Endothelial cell of umbilical vein (primary cell): ENCODE results near the gene ZNF260. TPM values are rescaled to one million over a fixed set of nuclear protein-coding genes. Genes with fewer than 3 reads are reported as not detected.

Experiments
- BruUV-seq: library from RNA; stranded (reverse); fragments of 400-500 nt; replicated peaks from 2 replicates; lab custom pipeline; 2021; lab: Mats Ljungman, UMichigan
- CTCF ChIA-PET: fragments of 300-600, 350-600 bp; sonication (Branson Sonifier 250); formaldehyde crosslinking; loops from one replicate; lab custom pipeline; 2021; ENCODE audit warnings: antibody characterized with exemption, inconsistent platforms; lab: Charles Lee
- POLR2A ChIA-PET: fragments of 300-600, 350-600 bp; sonication (Branson Sonifier 250); formaldehyde crosslinking; loops from one replicate; lab custom pipeline; 2021; ENCODE audit warnings: antibody characterized with exemption, inconsistent platforms; lab: Charles Lee
- DNase-seq: peaks from one replicate; pipeline ENCODE4 v3.0.0-alpha.2; 2011; ENCODE audit warnings: low read depth, low spot score
- FAIRE-seq: peaks from 2 replicates; lab custom pipeline; 2011; peaks lifted over from hg19 to GRCh38; lab: Jason Lieb, UNC
- H2AFZ ChIP-seq: 2 replicates; pipeline ENCODE4 v1.6.0; 2012; ENCODE audit warnings: low read depth, low read length, control low read depth, inconsistent platforms
- H3K27ac ChIP-seq: 2 replicates; pipeline ENCODE4 v1.5.1; 2011; ENCODE audit warnings: low read depth, mild to moderate bottlenecking, control low read depth, low read length, moderate library complexity; ENCODE audit not compliant: insufficient read depth
- H3K27me3 ChIP-seq, 2 experiments: 2 replicates each; pipeline versions ENCODE4 v1.6.0 to v1.6.1; 2011; ENCODE audit warnings: low read length in 2 of 2, mixed read lengths in 1 of 2; ENCODE audit not compliant: control insufficient read depth in 2 of 2, insufficient read depth in 2 of 2
- H3K36me3 ChIP-seq, 2 experiments: 2 replicates in 1 of 2; 3 replicates in 1 of 2; pipeline ENCODE4 v1.5.1; 2011; ENCODE audit warnings: low read length in 2 of 2, mild to moderate bottlenecking in 1 of 2, moderate library complexity in 1 of 2; ENCODE audit not compliant: control insufficient read depth in 2 of 2, insufficient read depth in 2 of 2; ENCODE audit errors: extremely low read depth in 1 of 2
- H3K4me1 ChIP-seq: 3 replicates; pipeline ENCODE4 v1.5.1; 2011; ENCODE audit warnings: mild to moderate bottlenecking, low read length; ENCODE audit not compliant: control insufficient read depth, insufficient read depth; ENCODE audit errors: extremely low read depth
- H3K4me2 ChIP-seq: 2 replicates; pipeline ENCODE4 v1.6.1; 2011; ENCODE audit warnings: low read length, control low read depth, mixed read lengths; ENCODE audit not compliant: insufficient read depth
- H3K4me3 ChIP-seq, 3 experiments: fragments of 200-600 bp in 1 of 3; sonication (generic), shearing (Covaris generic) in 1 of 3; replicated peaks in 1 of 3; 2 replicates each; pipeline ENCODE4 v1.5.1; 2011 to 2016; ENCODE audit warnings: control low read depth in 3 of 3, low read length in 3 of 3, mild to moderate bottlenecking in 2 of 3, inconsistent platforms in 1 of 3, low read depth in 1 of 3, moderate library complexity in 1 of 3; ENCODE audit not compliant: insufficient read depth in 1 of 3
- H3K79me2 ChIP-seq: 2 replicates; pipeline ENCODE4 v1.6.0; 2012; ENCODE audit warnings: low read length, inconsistent platforms; ENCODE audit not compliant: control insufficient read depth, insufficient read depth
- H3K9ac ChIP-seq: replicated peaks from 2 replicates; pipeline ENCODE3; 2011; ENCODE audit warnings: low read length, control low read depth; ENCODE audit not compliant: insufficient read depth; ENCODE audit errors: extremely low read depth
- H3K9me1 ChIP-seq: replicated peaks from 3 replicates; pipeline ENCODE4 v1.6.0; 2011; ENCODE audit warnings: mild to moderate bottlenecking, low read length; ENCODE audit not compliant: control insufficient read depth, insufficient read depth; ENCODE audit errors: extremely low read depth
- H3K9me3 ChIP-seq: replicated peaks from 2 replicates; pipeline ENCODE4 v1.5.1; 2012; ENCODE audit warnings: low read length, inconsistent platforms; ENCODE audit not compliant: control insufficient read depth, insufficient read depth
- H4K20me1 ChIP-seq: replicated peaks from 2 replicates; pipeline ENCODE3; 2011; ENCODE audit warnings: mild to moderate bottlenecking, low read length; ENCODE audit not compliant: control insufficient read depth, insufficient read depth; ENCODE audit errors: extremely low read depth
- EZH2 ChIP-seq: IDR thresholded peaks from 2 replicates; pipeline ENCODE4 v1.6.1; 2012; ENCODE audit warnings: borderline replicate concordance, low read depth, mild to moderate bottlenecking, moderate library complexity, low read length, inconsistent platforms; ENCODE audit not compliant: severe bottlenecking
- FOS ChIP-seq: IDR thresholded peaks from 2 replicates; pipeline ENCODE4 v1.6.1; 2011; ENCODE audit warnings: mild to moderate bottlenecking, low read length, moderate library complexity, borderline replicate concordance; ENCODE audit not compliant: insufficient read depth
- GATA2 ChIP-seq: IDR thresholded peaks from 2 replicates; pipeline ENCODE4 v1.7.0; 2011; ENCODE audit warnings: low read depth, mild to moderate bottlenecking, moderate library complexity, mixed read lengths, low read length; ENCODE audit not compliant: insufficient read length, insufficient read depth
- JUN ChIP-seq: IDR thresholded peaks from 2 replicates; pipeline ENCODE4 v1.6.1; 2011; ENCODE audit warnings: borderline replicate concordance, low read depth; ENCODE audit not compliant: insufficient read length, insufficient read depth
- MYC ChIP-seq: IDR thresholded peaks from one replicate; pipeline ENCODE4 v1.6.1; 2011; ENCODE audit warnings: mild to moderate bottlenecking, low read depth, low read length
- POLR2A ChIP-seq: IDR thresholded peaks from 2 replicates; pipeline ENCODE4 v1.6.1; 2012; ENCODE audit warnings: low read depth, mild to moderate bottlenecking, control low read depth, low read length
- POLR2AphosphoS5 ChIP-seq: IDR thresholded peaks from 2 replicates; pipeline ENCODE4 v1.6.1; 2012; ENCODE audit warnings: low read depth, mild to moderate bottlenecking, control low read depth, low read length, moderate library complexity; ENCODE audit not compliant: insufficient read depth
- dilution Hi-C: fragments of 300-500 bp; cut with MboI; formaldehyde crosslinking; loops from one replicate; pipeline ENCODE4 v1.15.0; 2019; ENCODE audit warnings: low sequenced_read_pairs; ENCODE audit not compliant: extremely low pct_ligation_motif_present
- intact Hi-C: fragments of 100-400 bp; cut with micrococcal nuclease; formaldehyde crosslinking; loops from one replicate; pipeline ENCODE4 v1.10.0; 2022
- polyA plus RNA-seq, 4 experiments: library from polyadenylated mRNA; depleted of rRNA in 3 of 4; stranded (reverse) in 3 of 4; unstranded in 1 of 4; fragments of >200 nt; gene quantifications; 2 replicates each; pipeline versions ENCODE4 v1.2.1 to v1.2.3, GENCODE V29; 2011 to 2012; ENCODE audit warnings: missing spikeins in 1 of 4
- total RNA-seq: library from RNA; stranded (reverse); gene quantifications from 2 replicates; pipeline ENCODE4 v1.2.3, GENCODE V29; 2021
- TF ChIP-seq, protein P1 (sequence below), 2 donors: IDR thresholded peaks; 1 replicate in 1 of 2; 2 replicates in 1 of 2; pipeline ENCODE4 v1.5.1; 2011; ENCODE audit warnings: low read length in 2 of 2, mild to moderate bottlenecking in 2 of 2, moderate library complexity in 2 of 2, control low read depth in 1 of 2, inconsistent platforms in 1 of 2, low read depth in 1 of 2; ENCODE audit not compliant: insufficient read depth in 1 of 2; ENCODE audit errors: extremely low read depth in 1 of 2
- TF ChIP-seq, protein P2 (sequence below): IDR thresholded peaks from 2 replicates; pipeline ENCODE4 v1.6.1; 2011; ENCODE audit not compliant: insufficient read depth, insufficient read length

Gene ZNF260
- total and polyA plus RNA-seq, 2 donors (not counting 3 experiments of a cell fraction or from before 2014, with no cell fraction given): 2.7 to 10.5 TPM

DNA sequence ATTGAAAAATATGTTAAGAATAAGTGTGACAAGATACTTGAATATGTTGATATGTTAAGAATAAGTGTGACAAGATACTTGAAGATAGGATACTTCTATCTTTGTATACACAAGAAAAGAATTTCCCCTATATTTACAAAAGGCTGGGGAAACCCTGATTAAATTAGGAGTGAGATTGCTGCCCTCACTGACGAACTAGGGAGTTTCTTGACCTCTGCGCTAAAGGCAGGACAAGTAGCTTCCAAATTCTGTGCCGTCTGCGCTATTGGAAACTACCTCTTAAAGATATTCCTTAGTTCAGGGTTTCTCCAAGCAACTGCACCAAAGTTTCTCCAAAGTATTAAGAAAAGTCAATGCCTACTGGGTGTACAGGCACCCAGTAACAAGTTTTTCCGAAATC lies 730 bp downstream of the ZNF260 start:
- Histone ChIP-seq H3K4me2 (peak overlapping the region; percentile 73), H2AFZ (peak overlapping the region; percentile 19), H3K9me3 (peaks cover 2% of the 10 kb centered on the region), H3K4me3 (peak overlapping the region; percentile 40 to 91 (median 50)), H4K20me1 (no peaks in the 10 kb centered on the region), H3K27ac (no peak overlapping the region), H3K4me1 (peaks cover 9% of the 10 kb centered on the region), H3K27me3 (no peaks in the 10 kb centered on the region), H3K79me2 (peaks cover 26% of the 10 kb centered on the region), H3K36me3 (peaks cover 3% of the 10 kb centered on the region in 2 experiments), H3K9me1 (no peaks in the 10 kb centered on the region), H3K9ac (peak overlapping the region; percentile 76)
- POLR2A ChIA-PET: no interaction called here
- dilution Hi-C loops (no loop called here), intact Hi-C loops (loop anchor here (10.0 kb wide), 1 partner anchor 547 kb away; the partner anchor contains the start of gene ZNF420)
- TSS peak; percentile 40 for BruUV-seq
- FAIRE-seq (peak; percentile 28), DNase-seq (peak; percentile 5)
- CTCF ChIA-PET: interaction anchor here (1.2 kb wide), 1 partner anchor 38 kb away, joined by 3 read pairs; the partner anchor contains the start of gene ZNF566
- TF ChIP-seq JUN (no peak), EZH2 (no peak), GATA2 (no peak), POLR2A (no peak), FOS (no peak), POLR2AphosphoS5 (no peak), MYC (no peak)
- TF ChIP-seq, protein P1, sequence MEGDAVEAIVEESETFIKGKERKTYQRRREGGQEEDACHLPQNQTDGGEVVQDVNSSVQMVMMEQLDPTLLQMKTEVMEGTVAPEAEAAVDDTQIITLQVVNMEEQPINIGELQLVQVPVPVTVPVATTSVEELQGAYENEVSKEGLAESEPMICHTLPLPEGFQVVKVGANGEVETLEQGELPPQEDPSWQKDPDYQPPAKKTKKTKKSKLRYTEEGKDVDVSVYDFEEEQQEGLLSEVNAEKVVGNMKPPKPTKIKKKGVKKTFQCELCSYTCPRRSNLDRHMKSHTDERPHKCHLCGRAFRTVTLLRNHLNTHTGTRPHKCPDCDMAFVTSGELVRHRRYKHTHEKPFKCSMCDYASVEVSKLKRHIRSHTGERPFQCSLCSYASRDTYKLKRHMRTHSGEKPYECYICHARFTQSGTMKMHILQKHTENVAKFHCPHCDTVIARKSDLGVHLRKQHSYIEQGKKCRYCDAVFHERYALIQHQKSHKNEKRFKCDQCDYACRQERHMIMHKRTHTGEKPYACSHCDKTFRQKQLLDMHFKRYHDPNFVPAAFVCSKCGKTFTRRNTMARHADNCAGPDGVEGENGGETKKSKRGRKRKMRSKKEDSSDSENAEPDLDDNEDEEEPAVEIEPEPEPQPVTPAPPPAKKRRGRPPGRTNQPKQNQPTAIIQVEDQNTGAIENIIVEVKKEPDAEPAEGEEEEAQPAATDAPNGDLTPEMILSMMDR (IDR thresholded peaks at IDR 0.05; ENCODE audit: extremely low read depth in 1 of 2, insufficient read depth in 1 of 2, low read depth in 1 of 2, low read length in 2 of 2): no peak
- TF ChIP-seq, protein P2, sequence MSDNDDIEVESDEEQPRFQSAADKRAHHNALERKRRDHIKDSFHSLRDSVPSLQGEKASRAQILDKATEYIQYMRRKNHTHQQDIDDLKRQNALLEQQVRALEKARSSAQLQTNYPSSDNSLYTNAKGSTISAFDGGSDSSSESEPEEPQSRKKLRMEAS: no peak
